H9 (cell line): ENCODE data around the gene PARK7. TPM values are rescaled to one million over a fixed set of nuclear protein-coding genes. Genes with fewer than 3 reads are reported as not detected.
A peak's percentile ranks its signal among the peaks of the same experiment; 100 is the strongest.

Experiments used
- DNase-seq: peaks from one replicate; pipeline ENCODE4 v3.0.0-alpha.2; 2017
- H2AFZ ChIP-seq: one replicate; pipeline ENCODE4 v1.6.1; 2013; ENCODE audit warnings: mild to moderate bottlenecking, low read length, control low read depth, moderate library complexity
- H2AK5ac ChIP-seq: 2 replicates; pipeline ENCODE4 v1.6.1; 2013; ENCODE audit warnings: low read length, control low read depth, mixed read lengths; ENCODE audit not compliant: insufficient read length
- H2BK120ac ChIP-seq: one replicate; pipeline ENCODE4 v1.6.1; 2013; ENCODE audit warnings: low read depth, mild to moderate bottlenecking, low read length, control low read depth, inconsistent platforms; ENCODE audit not compliant: poor library complexity, severe bottlenecking
- H2BK12ac ChIP-seq: 2 replicates; pipeline ENCODE4 v1.6.1; 2013; ENCODE audit warnings: low read length, control low read depth, mixed read lengths, low read depth; ENCODE audit not compliant: insufficient read length
- H2BK15ac ChIP-seq: 2 replicates; pipeline ENCODE4 v1.6.1; 2013; ENCODE audit warnings: low read depth, low read length, control low read depth
- H2BK20ac ChIP-seq: one replicate; pipeline ENCODE4 v1.6.1; 2013; ENCODE audit warnings: low read depth, mild to moderate bottlenecking, low read length, control low read depth, inconsistent platforms; ENCODE audit not compliant: poor library complexity, severe bottlenecking
- H2BK5ac ChIP-seq: 2 replicates; pipeline ENCODE4 v1.6.1; 2013; ENCODE audit warnings: low read length, control low read depth, mixed read lengths; ENCODE audit not compliant: insufficient read length
- H3K14ac ChIP-seq: 2 replicates; pipeline ENCODE4 v1.6.1; 2013; ENCODE audit warnings: low read length, control low read depth; ENCODE audit not compliant: insufficient read depth
- H3K18ac ChIP-seq: 2 replicates; pipeline ENCODE4 v1.6.1; 2013; ENCODE audit warnings: low read depth, mild to moderate bottlenecking, mixed read lengths, low read length, control low read depth; ENCODE audit not compliant: insufficient read length
- H3K23ac ChIP-seq: 2 replicates; pipeline ENCODE4 v1.6.1; 2013; ENCODE audit warnings: low read length, control low read depth, mixed read lengths, low read depth; ENCODE audit not compliant: insufficient read length
- H3K23me2 ChIP-seq: 2 replicates; pipeline ENCODE4 v1.6.1; 2013; ENCODE audit warnings: low read depth, mild to moderate bottlenecking, mixed read lengths, low read length, control low read depth; ENCODE audit not compliant: insufficient read length, poor library complexity, severe bottlenecking
- H3K27ac ChIP-seq: 2 replicates; pipeline ENCODE4 v1.5.1; 2013; ENCODE audit warnings: low read length, control low read depth, mixed read lengths, low read depth; ENCODE audit not compliant: insufficient read length
- H3K27me3 ChIP-seq: 2 replicates; pipeline ENCODE4 v1.6.1; 2013; ENCODE audit warnings: low read length, control low read depth, inconsistent platforms; ENCODE audit not compliant: insufficient read depth
- H3K4ac ChIP-seq: 2 replicates; pipeline ENCODE4 v1.6.1; 2013; ENCODE audit warnings: low read depth, mild to moderate bottlenecking, control low read depth, inconsistent platforms, low read length, moderate library complexity
- H3K4me1 ChIP-seq: 2 replicates; pipeline ENCODE4 v1.6.1; 2013; ENCODE audit warnings: low read length, control low read depth, inconsistent platforms; ENCODE audit not compliant: insufficient read depth
- H3K4me2 ChIP-seq: 2 replicates; pipeline ENCODE4 v1.6.1; 2013; ENCODE audit warnings: low read length, control low read depth, mixed read lengths; ENCODE audit not compliant: insufficient read length, insufficient read depth
- H3K56ac ChIP-seq: 2 replicates; pipeline ENCODE4 v1.6.1; 2013; ENCODE audit warnings: low read depth, mild to moderate bottlenecking, mixed read lengths, low read length, control low read depth; ENCODE audit not compliant: insufficient read length
- H3K79me1 ChIP-seq: 2 replicates; pipeline ENCODE4 v1.6.1; 2013; ENCODE audit warnings: low read depth, mild to moderate bottlenecking, moderate library complexity, low read length, control low read depth, inconsistent platforms; ENCODE audit not compliant: insufficient read depth, poor library complexity, severe bottlenecking
- H3K79me2 ChIP-seq: 2 replicates; pipeline ENCODE4 v1.6.1; 2013; ENCODE audit warnings: low read length, control low read depth, inconsistent platforms; ENCODE audit not compliant: insufficient read depth
- H3K9ac ChIP-seq: 2 replicates; pipeline ENCODE4 v1.6.1; 2013; ENCODE audit warnings: low read length, control low read depth, mixed read lengths; ENCODE audit not compliant: insufficient read length; ENCODE audit errors: extremely low read depth
- H3K9me3 ChIP-seq: one replicate; pipeline ENCODE4 v1.6.1; 2013; ENCODE audit warnings: low read depth, low read length, inconsistent platforms; ENCODE audit not compliant: control insufficient read depth
- H3T11ph ChIP-seq: one replicate; pipeline ENCODE4 v1.6.1; 2013; ENCODE audit warnings: mild to moderate bottlenecking, low read length, control low read depth, inconsistent platforms
- H4K20me1 ChIP-seq: one replicate; pipeline ENCODE4 v1.6.1; 2013; ENCODE audit not compliant: control insufficient read depth, insufficient read length, insufficient read depth
- H4K5ac ChIP-seq: 2 replicates; pipeline ENCODE4 v1.6.1; 2013; ENCODE audit warnings: low read depth, mild to moderate bottlenecking, mixed read lengths, low read length, control low read depth; ENCODE audit not compliant: insufficient read length
- H4K8ac ChIP-seq: replicated peaks from 2 replicates; pipeline ENCODE4 v1.6.1; 2013; ENCODE audit warnings: low read length, control low read depth, mixed read lengths, low read depth; ENCODE audit not compliant: insufficient read length
- H4K91ac ChIP-seq: 2 replicates; pipeline ENCODE4 v1.6.1; 2013; ENCODE audit warnings: low read depth, mild to moderate bottlenecking, moderate library complexity, mixed read lengths, low read length, control low read depth; ENCODE audit not compliant: insufficient read length
- H3K27ac Mint-ChIP-seq, 3 experiments: 2 replicates in 2 of 3; 3 replicates in 1 of 3; pipeline ENCODE4 v1.8.0; 2020 to 2021; ENCODE audit warnings: mixed read lengths in 3 of 3, mild to moderate bottlenecking in 1 of 3, moderate library complexity in 1 of 3
- H3K27me3 Mint-ChIP-seq: 2 replicates; pipeline ENCODE4 v1.8.0; 2021; ENCODE audit warnings: low read depth, mild to moderate bottlenecking, moderate library complexity, mixed read lengths
- H3K36me3 Mint-ChIP-seq, 3 experiments: 2 replicates in 2 of 3; 3 replicates in 1 of 3; pipeline ENCODE4 v1.8.0; 2020 to 2021; ENCODE audit warnings: low read depth in 3 of 3, mixed read lengths in 3 of 3; ENCODE audit not compliant: insufficient read depth in 1 of 3
- H3K4me1 Mint-ChIP-seq, 2 experiments: 2 replicates each; pipeline ENCODE4 v1.8.0; 2020; ENCODE audit warnings: mixed read lengths in 2 of 2
- H3K4me3 Mint-ChIP-seq, 2 experiments: 2 replicates in 1 of 2; 3 replicates in 1 of 2; pipeline ENCODE4 v1.8.0; 2020 to 2021; ENCODE audit warnings: mild to moderate bottlenecking in 2 of 2, mixed read lengths in 2 of 2, moderate library complexity in 1 of 2
- H3K9me3 Mint-ChIP-seq, 2 experiments: 2 replicates in 1 of 2; 3 replicates in 1 of 2; pipeline ENCODE4 v1.8.0; 2020; ENCODE audit warnings: mild to moderate bottlenecking in 2 of 2, mixed read lengths in 2 of 2, moderate library complexity in 1 of 2
- CTCF ChIP-seq: fragments of 200-600 bp; sonication (generic); conservative IDR thresholded peaks from 3 replicates; pipeline ENCODE4 v1.8.0; 2021; ENCODE audit warnings: antibody characterized with exemption, mild to moderate bottlenecking
- WGBS: extraction: QIAGEN DNeasy Blood & Tissue Kit; methylation state at CpG from one replicate; pipeline ENCODE4 v1.1.7; 2013; ENCODE audit warnings: missing lambda C conversion rate, low lambda C conversion rate, mixed read lengths; ENCODE audit not compliant: insufficient read length; ENCODE audit errors: extremely low coverage; 5-methylcytosine and 5-hydroxymethylcytosine counted together
- total RNA-seq: library from RNA; stranded (reverse); gene quantifications from 2 replicates; pipeline ENCODE4 v1.2.1, GENCODE V29; 2021

Gene PARK7
- total RNA-seq, 1 experiment from 2014 or later, result 370 TPM

GRCh38 chr1:8021676-8022266 lies 60.3 kb downstream of the PARK7 start:
- H3K9ac ChIP-seq, result no peak overlapping the region
- no peak overlapping the region for H2BK120ac ChIP-seq

More at GRCh38 chr1:8021676-8022266, 60.3 kb downstream of the PARK7 start:
- Histone ChIP-seq H3K9me3 (no peaks in the 10 kb centered on the region), H3K23ac (no peak overlapping the region), H2BK20ac (no peak overlapping the region), H2BK5ac (no peak overlapping the region), H4K20me1 (no peaks in the 10 kb centered on the region), H3K56ac (no peak overlapping the region), H4K8ac (no peak overlapping the region), H3K27ac (no peak overlapping the region), H4K91ac (no peak overlapping the region), H3K18ac (no peak overlapping the region), H3K79me1 (peaks cover under 1% of the 10 kb centered on the region), H3K4me1 (peaks cover 6% of the 10 kb centered on the region; the same call in 1 of the 2 replicates), H3K4me2 (no peak overlapping the region), H2AK5ac (no peak overlapping the region), H3K23me2 (peaks cover 10% of the 10 kb centered on the region), H2BK12ac (no peak overlapping the region), H3K4ac (no peak overlapping the region), H2BK15ac (no peak overlapping the region), H4K5ac (no peak overlapping the region), H2AFZ (no peak overlapping the region), H3T11ph (no peak overlapping the region), H3K79me2 (peaks cover 63% of the 10 kb centered on the region; the same call in 1 of the 2 replicates), H3K27me3 (no peaks in the 10 kb centered on the region; the same call in 1 of the 2 replicates), H3K14ac (no peak overlapping the region)
- H3K4me3 Mint-ChIP-seq, result no peak overlapping the region; a peak in 1 of 5 replicates
- peaks cover 64 to 84% of the 10 kb centered on the region in 2 experiments for H3K4me1 Mint-ChIP-seq
- peaks cover 7% of the 10 kb centered on the region for H3K27me3 Mint-ChIP-seq
- H3K27ac Mint-ChIP-seq, result 0 out of 7 replicates have a peak overlapping the region, but pooled peaks of 1 of the 3 experiments have one; percentile 35
- DNase-seq, result no peak
- no CpG with 5 or more reads among the region's 6 CpGs for WGBS
- H3K36me3 Mint-ChIP-seq, result peaks cover 0 to 4% (median 0%) of the 10 kb centered on the region in 3 experiments; a peak in 2 of 7 replicates
- TF ChIP-seq CTCF, result no peak
- no peaks in the 10 kb centered on the region; a peak in 1 of 5 replicates for H3K9me3 Mint-ChIP-seq
